Kidney tubule cell (primary cell): ENCODE results near the gene NUAK1.
"Not testable (repeated sequence)": the region's sequence is repeated elsewhere in the genome, so short reads cannot be mapped to it uniquely, and the experiment has no call there.

Source experiments
- DNase-seq: peaks from one replicate; pipeline ENCODE4 v3.0.0-alpha.2; 2018; ENCODE audit warnings: low spot score

The NUAK1 gene

DNA sequence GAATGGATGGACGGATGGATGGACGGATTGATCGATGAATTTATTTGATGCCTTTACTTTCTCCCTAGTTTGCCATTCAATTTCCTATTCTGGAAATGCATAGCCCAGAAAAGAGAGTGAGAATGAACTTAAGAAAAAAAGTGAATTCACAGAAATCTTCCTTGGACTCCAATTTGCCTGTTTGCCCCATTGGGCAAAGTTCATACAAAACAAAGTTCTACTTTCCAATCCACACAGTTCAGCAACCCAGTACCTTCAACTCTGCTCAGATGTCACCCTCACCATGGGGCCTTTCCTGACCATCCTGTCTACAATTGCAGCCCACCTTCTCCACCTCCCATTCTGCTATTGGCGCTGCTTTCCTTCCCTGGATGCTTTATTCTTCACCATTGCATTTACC lies 8.2 kb upstream of the NUAK1 start:
- DNase-seq: no peak

- peak; percentile 59 for DNase-seq
These were observed 7.0 kb upstream of the NUAK1 start for GRCh38 chr12:106145539-106146447.

- DNase-seq: peak; percentile 46
These were observed 6.1 kb upstream of the NUAK1 start for GRCh38 chr12:106144847-106145246.

GRCh38 chr12:106142591-106143261 lies 4.0 kb upstream of the NUAK1 start:
- no peak for DNase-seq

- not testable (repeated sequence) for DNase-seq
These were observed 3.2 kb upstream of the NUAK1 start for GRCh38 chr12:106141920-106142319.

- DNase-seq: no peak
These were observed 2.7 kb upstream of the NUAK1 start for GRCh38 chr12:106141452-106141851.

DNA sequence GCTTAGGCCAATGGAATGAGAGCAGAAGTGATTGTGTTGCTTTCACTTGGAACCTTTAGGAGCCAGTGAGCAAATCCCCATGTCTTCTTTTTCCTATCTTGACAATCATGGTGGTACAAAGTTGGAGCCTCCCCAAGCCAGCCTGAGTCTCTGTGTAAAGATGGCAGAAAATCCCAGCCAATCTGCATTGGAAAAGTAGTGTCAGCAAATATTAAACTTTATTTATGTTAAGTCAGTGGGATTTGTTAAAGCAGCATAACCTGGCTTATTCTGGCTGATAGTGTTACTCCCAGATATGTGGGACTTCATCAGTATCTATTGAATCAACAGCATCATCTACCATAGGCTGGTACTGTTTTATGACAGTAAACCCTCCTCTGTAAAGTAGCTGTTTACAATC lies 2.2 kb upstream of the NUAK1 start:
- DNase-seq: no peak

DNA sequence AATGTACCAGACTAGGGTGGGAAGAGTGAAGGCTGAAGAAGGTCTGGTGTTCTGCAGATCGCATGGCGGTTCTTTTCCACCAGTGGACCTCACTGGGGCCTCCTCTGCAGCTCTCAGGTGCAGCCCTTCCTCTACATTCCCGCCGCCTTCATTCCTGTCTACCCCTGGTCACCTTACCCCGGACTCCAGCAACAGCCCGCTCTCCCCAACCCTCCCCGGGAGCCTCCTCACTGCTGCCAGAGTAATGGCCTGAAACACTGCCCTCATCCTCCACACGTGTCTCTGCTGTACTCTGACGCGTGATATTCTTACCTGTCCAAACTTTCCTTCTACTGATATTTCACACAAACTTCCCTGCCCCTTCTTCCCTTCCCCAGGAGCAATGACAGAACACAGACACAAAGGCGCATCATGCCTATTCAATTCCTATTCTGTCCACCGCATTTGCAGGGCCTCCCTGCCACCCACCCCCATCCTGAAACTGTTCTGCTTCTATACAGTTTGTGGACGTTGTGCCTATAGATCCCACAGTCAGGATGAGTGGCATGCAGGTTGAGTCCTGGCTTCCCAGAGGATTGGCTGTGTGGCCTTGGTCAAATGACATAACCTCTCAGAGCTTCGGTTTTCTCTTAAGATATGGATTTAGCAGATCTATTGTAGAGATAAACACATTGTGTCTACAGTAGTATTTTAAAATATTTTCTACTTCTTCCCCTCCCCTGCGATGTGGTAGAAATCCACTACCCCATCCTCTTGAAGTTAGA lies 1.7 kb upstream of the NUAK1 start:
- peak; percentile 28 for DNase-seq

GRCh38 chr12:106139422-106140171 lies 843 bp upstream of the NUAK1 start:
- peak; percentile 88 for DNase-seq

DNA sequence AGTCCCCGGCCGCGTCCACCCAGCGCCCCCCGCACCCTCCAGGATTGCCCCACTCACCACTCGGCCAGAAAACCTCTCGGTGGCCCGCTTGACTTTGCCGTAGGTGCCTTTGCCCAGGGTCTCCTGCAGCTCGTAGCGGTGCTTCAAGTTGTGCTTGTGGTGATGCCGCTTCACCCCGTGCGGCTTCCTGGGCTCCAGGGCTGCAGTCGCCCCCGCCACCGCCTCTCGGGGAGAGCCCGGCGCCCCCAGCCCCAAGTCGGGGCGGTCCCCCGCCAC lies 459 bp downstream of the NUAK1 start:
- DNase-seq: peak; percentile 38

DNA sequence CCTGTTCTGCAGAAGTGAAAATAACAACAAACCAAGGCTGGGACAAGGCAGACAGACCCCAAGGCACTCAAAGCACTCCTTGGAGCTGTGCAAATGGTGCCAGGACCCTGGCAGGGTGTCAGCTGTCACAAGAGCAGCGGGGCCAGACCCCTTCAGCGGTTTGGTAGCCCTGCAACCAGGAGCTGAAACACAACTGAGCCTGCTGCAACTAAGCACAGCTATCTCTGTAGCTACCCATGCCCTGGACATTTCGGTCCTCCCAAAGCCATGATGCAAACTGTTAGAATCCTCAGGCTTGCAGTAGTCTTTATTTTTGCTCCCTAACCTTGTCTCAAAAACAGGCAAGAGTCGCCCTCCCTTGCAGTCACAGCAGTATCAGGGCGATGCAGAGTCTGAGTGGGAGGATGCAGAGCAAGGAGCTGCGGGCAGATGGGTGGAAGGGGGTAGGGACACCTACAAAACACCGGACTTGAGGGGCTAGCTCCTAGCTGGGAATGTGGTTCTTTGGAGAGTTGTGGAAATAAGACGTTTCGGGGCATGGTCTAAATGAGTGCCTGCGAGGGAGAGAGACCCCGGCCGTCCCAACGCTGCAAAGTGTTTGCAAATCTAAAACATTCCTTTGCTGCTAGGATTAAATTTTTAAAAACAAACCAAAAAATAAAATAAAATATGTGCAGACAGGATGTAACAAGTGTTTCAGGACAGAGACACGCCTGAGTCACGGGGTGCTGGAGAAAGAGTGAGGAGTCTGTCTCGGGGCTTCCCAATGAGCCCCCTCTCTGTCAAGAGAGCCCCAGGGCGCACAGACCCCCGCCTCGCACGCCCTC lies 1.0 kb downstream of the NUAK1 start:
- no peak for DNase-seq

DNA sequence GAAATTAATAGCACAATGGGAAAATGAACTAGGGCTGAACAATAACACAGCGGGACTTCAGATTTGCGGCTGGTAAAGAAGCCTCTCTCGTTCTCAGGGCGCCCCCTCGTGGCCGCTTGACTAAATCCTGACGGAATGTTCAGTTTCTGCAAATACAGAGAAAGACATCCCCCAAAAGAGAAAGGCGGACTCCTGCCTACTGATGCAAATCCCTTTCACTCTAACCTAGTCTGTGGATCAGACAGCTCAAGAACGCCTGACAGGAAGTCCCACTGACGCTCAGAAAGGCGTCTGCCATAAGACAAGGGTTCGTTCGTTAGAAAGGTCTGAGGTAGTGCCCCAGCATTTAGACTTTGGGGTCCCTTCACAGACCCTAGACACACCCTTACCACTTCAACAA lies 2.5 kb downstream of the NUAK1 start:
- peak; percentile 92 for DNase-seq

- DNase-seq: peak; percentile 21
These were observed 3.0 kb downstream of the NUAK1 start for GRCh38 chr12:106135781-106136180.

- no peak for DNase-seq
These were observed 3.7 kb downstream of the NUAK1 start for GRCh38 chr12:106135075-106135474.

DNA sequence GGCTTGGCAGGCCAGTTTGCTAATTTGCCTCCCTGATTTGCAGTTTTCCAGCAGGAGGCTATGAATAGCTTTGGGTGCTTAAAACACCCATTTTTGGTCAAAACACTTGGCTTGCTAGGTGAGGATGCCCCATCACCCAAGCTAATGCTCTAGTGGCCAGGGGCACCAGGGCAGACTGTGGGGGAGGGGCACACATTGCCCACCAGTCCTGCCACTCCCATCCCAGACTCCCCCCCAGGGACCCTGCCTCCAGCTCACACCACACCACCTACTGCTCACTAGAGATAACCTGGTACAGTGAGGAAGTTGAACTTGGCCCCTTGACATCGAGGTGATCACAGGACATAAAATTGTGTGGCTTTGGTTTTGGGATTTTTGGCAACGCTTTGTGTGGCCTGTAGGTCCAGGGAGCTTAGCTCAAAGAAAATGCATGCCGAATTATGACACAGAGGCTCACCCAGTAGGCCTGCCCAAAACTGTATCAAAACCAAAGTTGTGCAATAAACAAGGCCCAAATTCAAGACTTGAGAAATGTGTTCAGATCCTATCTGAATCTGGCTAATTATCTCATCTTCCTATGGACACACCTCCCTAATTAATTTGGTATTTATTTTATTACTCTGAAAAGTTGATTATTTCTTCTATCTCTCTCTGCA lies 4.3 kb downstream of the NUAK1 start:
- no peak for DNase-seq

- peak; percentile 91 for DNase-seq
These were observed 5.3 kb downstream of the NUAK1 start for GRCh38 chr12:106133136-106134087.

DNA sequence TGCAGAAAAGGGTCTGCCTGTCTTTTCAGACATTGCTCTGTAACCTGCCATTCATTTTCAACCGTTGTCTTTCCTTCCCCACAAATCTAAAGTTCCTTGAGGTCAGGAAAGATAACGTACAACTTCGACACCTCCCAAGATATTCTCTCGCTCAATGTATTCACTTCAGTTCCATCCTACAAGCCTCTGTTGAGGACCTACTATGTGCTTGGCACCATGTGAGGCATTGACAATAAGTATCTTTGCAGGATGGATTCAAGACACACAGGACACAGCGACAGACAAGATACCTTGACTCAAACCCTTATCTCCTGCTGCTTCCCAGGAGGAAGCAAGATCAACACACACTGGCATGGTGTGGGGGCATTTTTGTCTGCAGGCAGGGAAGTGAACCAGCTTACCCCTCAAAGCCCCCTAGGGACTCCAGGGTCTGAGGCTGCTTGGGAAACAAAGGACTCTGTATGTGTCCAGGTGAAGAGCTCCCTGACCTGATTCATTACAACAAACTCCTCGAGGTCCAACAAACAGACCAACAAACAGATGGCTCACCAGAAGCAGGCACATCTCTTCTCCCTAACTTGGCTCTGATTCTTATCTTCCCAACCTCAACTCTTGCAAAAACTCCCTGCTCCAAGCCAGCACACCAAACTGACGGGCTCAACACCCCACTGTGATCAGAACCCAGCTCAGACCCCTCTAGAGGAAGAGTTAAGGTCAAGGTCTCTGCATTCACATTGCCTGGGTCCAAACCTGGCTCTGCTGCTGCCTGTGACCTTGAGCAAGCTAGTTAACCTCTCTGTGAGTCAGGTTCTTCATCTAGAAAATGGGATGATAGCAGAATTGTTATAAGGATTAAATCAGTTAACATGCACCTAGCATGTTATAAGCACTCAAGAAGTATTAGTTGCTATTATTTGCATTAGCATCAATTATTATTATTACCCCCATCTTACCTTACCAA lies 6.3 kb downstream of the NUAK1 start:
- DNase-seq: peak; percentile 30

DNA sequence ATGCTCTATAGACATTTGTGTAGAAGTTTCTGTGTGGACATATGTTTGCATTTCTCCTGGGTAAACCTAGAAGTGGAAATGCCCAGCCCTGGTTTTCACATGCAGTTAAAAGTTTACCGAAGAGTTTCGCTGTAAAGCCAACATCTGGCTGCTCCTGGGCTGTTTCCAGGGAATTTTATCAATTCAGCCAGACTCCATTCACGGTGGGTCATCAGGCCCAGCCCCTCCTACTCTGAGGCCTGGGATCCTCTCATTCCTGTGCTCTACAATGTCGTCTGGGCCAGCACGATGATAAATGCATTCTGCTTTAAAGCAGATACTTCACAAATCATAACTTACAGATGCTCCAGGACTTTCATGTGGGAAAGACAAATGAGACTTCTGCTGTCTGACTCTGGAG lies 7.1 kb downstream of the NUAK1 start:
- DNase-seq: no peak
